Suprapubic skin (tissue), 3 donors: ENCODE results near the gene TMEM181.

ENCODE experiments used
- EP300 ChIP-seq: sonication (generic); formaldehyde crosslinking; IDR thresholded peaks from one replicate; pipeline ENCODE4 v1.6.1; 2017; ENCODE audit warnings: antibody characterized with exemption
- POLR2A ChIP-seq, 2 donors: fragments of 450-650 bp; IDR thresholded peaks; one replicate each; pipeline ENCODE4 v1.6.1; 2017; ENCODE audit warnings: antibody characterized with exemption in 2 of 2, mild to moderate bottlenecking in 2 of 2, moderate library complexity in 2 of 2
- TF ChIP-seq, protein P1 (sequence below), 2 donors: fragments of 200-600 bp in 1 of 2; fragments of 450-650 bp in 1 of 2; sonication (generic) in 1 of 2; IDR thresholded peaks; one replicate each; pipeline ENCODE4 v1.5.1; 2016 to 2019; ENCODE audit warnings: antibody characterized with exemption in 2 of 2, mild to moderate bottlenecking in 1 of 2, moderate library complexity in 1 of 2

DNA sequence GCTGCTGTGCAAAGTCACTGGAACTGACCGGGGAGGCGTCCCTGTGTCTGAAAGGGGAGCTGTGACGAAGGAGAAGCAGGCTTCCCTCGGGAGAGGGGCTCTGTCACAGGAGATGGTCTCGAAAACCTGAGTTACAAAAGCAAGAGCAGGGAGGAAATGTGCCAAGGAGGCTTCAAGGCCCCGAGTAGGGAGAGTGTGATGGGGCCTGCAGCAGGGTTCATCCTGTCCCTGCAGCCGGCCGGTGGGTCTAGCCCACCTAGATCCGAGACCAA is 68.0 kb downstream of the TMEM181 start:
- TF ChIP-seq POLR2A (IDR thresholded peaks at IDR 0.05), result no peak
- TF ChIP-seq, protein P1, sequence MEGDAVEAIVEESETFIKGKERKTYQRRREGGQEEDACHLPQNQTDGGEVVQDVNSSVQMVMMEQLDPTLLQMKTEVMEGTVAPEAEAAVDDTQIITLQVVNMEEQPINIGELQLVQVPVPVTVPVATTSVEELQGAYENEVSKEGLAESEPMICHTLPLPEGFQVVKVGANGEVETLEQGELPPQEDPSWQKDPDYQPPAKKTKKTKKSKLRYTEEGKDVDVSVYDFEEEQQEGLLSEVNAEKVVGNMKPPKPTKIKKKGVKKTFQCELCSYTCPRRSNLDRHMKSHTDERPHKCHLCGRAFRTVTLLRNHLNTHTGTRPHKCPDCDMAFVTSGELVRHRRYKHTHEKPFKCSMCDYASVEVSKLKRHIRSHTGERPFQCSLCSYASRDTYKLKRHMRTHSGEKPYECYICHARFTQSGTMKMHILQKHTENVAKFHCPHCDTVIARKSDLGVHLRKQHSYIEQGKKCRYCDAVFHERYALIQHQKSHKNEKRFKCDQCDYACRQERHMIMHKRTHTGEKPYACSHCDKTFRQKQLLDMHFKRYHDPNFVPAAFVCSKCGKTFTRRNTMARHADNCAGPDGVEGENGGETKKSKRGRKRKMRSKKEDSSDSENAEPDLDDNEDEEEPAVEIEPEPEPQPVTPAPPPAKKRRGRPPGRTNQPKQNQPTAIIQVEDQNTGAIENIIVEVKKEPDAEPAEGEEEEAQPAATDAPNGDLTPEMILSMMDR (IDR thresholded peaks at IDR 0.05), result no peak
- TF ChIP-seq EP300, result no peak
